Tibial nerve (tissue), 4 donors: Measurements from ENCODE around the gene BSCL2. TPM values are rescaled to one million over a fixed set of nuclear protein-coding genes. Genes with fewer than 3 reads are reported as not detected.
"Not testable (repeated sequence)": the region's sequence is repeated elsewhere in the genome, so short reads cannot be mapped to it uniquely, and the experiment has no call there.

Experiments used
- DNase-seq, 2 donors: peaks; one replicate each; pipeline ENCODE4 v3.0.0-alpha.2; 2019; ENCODE audit warnings: low spot score in 2 of 2
- H3K27ac ChIP-seq, 4 donors: fragments of 200-600 bp; sonication (generic) in 3 of 4; one replicate each; pipeline ENCODE4 v1.5.1; 2017 to 2019; ENCODE audit warnings: mild to moderate bottlenecking in 1 of 4
- H3K27me3 ChIP-seq, 2 donors: fragments of 200-600 bp; sonication (generic) in 1 of 2; one replicate each; pipeline versions ENCODE4 v1.5.1 to v1.6.0; 2017 to 2019
- H3K36me3 ChIP-seq, 3 donors: fragments of 200-600 bp; sonication (generic); one replicate each; pipeline ENCODE4 v1.5.1; 2018 to 2019
- H3K4me1 ChIP-seq, 4 donors: fragments of 200-600 bp; sonication (generic) in 3 of 4; one replicate each; pipeline ENCODE4 v1.5.1; 2017 to 2019
- H3K4me3 ChIP-seq, 4 donors: fragments of 200-600 bp; sonication (generic) in 3 of 4; one replicate each; pipeline ENCODE4 v1.5.1; 2017 to 2019; ENCODE audit warnings: mild to moderate bottlenecking in 1 of 4, moderate library complexity in 1 of 4
- H3K9me3 ChIP-seq, 4 donors: fragments of 200-600 bp; sonication (generic) in 3 of 4; one replicate each; pipeline ENCODE4 v1.5.1; 2017 to 2019
- EP300 ChIP-seq, 2 donors: sonication (generic); formaldehyde crosslinking; IDR thresholded peaks; one replicate each; pipeline ENCODE4 v1.6.1; 2017; ENCODE audit warnings: antibody characterized with exemption in 2 of 2, mild to moderate bottlenecking in 1 of 2
- POLR2A ChIP-seq, 2 donors: fragments of 450-650 bp; IDR thresholded peaks; one replicate each; pipeline ENCODE4 v1.6.1; 2017; ENCODE audit warnings: antibody characterized with exemption in 2 of 2, mild to moderate bottlenecking in 2 of 2, moderate library complexity in 2 of 2
- WGBS, 2 donors: methylation state at CpG; one replicate each; pipeline ENCODE4 v1.1.5; 2018; 5-methylcytosine and 5-hydroxymethylcytosine counted together
- total RNA-seq, 4 donors: library from RNA; depleted of rRNA; stranded (reverse); fragments of >200 nt; gene quantifications; one replicate each; pipeline ENCODE4 v1.1.0, GENCODE V29; 2016
- TF ChIP-seq, protein P1 (sequence below), 5 experiments: fragments of 200-600 bp in 3 of 5; fragments of 450-650 bp in 2 of 5; sonication (generic) in 3 of 5; IDR thresholded peaks; one replicate each; pipeline ENCODE4 v1.5.1; 2016 to 2019; ENCODE audit warnings: antibody characterized with exemption in 5 of 5, mild to moderate bottlenecking in 3 of 5, moderate library complexity in 2 of 5

Gene BSCL2
- total RNA-seq, 4 donors from 2014 or later = 58.8 to 149 (median 93.2) TPM

DNA sequence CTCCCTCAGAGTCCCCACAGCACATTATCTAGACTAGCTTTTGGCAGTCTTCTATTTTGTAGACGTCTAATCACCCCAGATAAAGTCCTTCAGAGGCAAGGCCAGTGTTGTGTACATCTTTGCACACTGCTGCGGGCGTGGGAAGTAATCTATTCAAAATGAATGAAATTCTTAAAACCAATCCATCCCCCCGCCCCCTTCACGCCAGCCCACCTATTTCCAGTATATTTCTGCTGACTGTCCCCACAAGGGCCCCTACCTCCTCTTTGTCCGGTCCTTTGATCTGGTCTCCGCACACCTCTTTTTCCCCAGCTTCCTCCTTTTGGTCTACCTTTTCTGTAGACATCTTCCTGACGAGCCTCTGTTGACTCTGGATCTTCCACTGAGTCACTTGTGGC lies 375 bp downstream of the BSCL2 start:
- H3K4me1 ChIP-seq = peaks cover 0 to 49% (median 31%) of the 10 kb centered on the region in 4 donors
- WGBS, 2 donors = 76 to 79% methylated on average over 8 of the region's 8 CpGs
- DNase-seq = no peak
- no peaks in the 10 kb centered on the region for H3K27me3 ChIP-seq
- H3K27ac ChIP-seq = peak overlapping the region; percentile 44 to 89 (median 82)
- peak overlapping the region in 3 of 4 donors; percentile 66 to 86 (median 75) for H3K4me3 ChIP-seq
- peaks cover 0 to 27% (median 0%) of the 10 kb centered on the region in 3 donors for H3K36me3 ChIP-seq
- TF ChIP-seq POLR2A (IDR thresholded peaks at IDR 0.05) (no peak), EP300 (IDR thresholded peaks at IDR 0.05) (no peak)
- TF ChIP-seq, protein P1, sequence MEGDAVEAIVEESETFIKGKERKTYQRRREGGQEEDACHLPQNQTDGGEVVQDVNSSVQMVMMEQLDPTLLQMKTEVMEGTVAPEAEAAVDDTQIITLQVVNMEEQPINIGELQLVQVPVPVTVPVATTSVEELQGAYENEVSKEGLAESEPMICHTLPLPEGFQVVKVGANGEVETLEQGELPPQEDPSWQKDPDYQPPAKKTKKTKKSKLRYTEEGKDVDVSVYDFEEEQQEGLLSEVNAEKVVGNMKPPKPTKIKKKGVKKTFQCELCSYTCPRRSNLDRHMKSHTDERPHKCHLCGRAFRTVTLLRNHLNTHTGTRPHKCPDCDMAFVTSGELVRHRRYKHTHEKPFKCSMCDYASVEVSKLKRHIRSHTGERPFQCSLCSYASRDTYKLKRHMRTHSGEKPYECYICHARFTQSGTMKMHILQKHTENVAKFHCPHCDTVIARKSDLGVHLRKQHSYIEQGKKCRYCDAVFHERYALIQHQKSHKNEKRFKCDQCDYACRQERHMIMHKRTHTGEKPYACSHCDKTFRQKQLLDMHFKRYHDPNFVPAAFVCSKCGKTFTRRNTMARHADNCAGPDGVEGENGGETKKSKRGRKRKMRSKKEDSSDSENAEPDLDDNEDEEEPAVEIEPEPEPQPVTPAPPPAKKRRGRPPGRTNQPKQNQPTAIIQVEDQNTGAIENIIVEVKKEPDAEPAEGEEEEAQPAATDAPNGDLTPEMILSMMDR (IDR thresholded peaks at IDR 0.05) = no peak
- H3K9me3 ChIP-seq = no peaks in the 10 kb centered on the region

DNA sequence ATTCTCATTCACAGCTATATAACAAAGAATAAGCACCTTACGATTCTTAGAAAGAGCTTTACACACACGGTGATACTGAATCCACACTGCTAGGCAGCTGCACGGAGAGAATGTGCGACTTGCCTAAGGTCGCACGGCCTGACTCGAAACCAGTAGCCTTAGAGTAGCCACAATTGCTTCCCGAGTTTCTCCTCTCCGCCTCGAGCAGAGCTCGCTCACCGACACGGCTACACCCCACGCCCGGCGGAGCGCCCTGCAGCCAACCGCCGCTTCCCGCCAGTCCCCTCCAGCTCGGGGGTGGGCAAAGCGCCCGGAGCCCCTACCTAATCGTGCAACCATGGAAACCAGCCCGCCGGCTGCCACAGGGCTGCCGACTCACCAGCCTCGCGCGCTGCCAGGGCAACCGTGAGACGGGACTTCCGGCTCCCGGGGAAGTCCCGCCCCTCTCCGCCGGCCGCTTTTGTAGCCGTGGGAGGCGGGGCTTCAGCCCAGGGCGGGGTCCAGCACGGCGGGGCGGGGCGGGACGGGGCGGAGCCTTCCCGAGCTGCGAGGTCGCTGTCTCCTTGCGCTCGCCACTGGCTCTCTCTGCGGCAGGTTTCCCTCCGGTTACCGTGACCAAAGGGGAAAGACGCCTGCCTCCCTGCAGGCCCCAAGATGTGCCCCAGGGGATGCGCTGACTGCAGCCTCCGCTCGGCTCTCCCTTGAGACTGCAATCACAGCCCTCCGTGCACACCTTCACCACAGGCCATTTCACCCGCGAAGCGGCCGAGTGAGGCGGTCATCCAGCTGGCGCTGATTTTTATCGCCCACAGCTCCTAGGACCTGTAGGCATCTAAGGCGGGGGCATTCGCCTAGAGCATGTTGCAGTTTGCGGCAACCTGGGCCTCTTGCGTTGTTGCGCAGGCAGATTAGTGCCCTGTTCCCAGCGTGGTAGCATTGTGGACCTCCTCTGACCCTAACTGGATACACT lies 1.1 kb downstream of the BSCL2 start:
- Histone ChIP-seq H3K4me3 (peak overlapping the region; percentile 66 to 86 (median 78)), H3K27ac (peak overlapping the region; percentile 44 to 89 (median 82)), H3K9me3 (no peaks in the 10 kb centered on the region), H3K36me3 (peaks cover 0 to 27% (median 0%) of the 10 kb centered on the region in 3 donors), H3K27me3 (no peaks in the 10 kb centered on the region), H3K4me1 (peaks cover 0 to 49% (median 31%) of the 10 kb centered on the region in 4 donors)
- peak; percentile 91 for DNase-seq
- peak in 1 of 2 donors; percentile 47 for TF ChIP-seq POLR2A (IDR thresholded peaks at IDR 0.05)
- TF ChIP-seq EP300 (IDR thresholded peaks at IDR 0.05) = peak; percentile 68 to 75
- TF ChIP-seq, protein P1 (IDR thresholded peaks at IDR 0.05) = no peak
- WGBS, 2 donors = 5 to 6% methylated on average over 32 to 50 of the region's 73 CpGs

DNA sequence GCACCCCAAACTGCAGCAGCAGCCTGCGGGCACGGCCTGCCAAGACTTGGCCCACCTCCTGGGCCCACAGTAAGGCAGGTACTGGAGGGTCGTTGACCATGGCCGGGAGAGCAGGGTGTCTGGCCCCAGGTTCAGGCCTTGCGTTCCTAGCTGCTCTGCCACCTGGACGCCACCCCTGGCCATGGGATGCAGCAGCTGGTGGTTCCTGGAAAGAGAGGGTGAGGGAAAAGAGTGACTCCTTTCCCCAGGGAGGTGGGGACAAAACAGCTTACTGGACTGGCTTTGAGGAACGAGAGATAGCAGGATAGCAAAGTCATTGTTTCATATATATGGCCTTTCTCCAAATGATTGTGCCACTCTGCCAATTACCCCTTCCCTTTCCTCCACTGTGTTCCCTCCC lies 1.8 kb downstream of the BSCL2 start:
- Histone ChIP-seq H3K9me3 (no peaks in the 10 kb centered on the region), H3K27me3 (no peaks in the 10 kb centered on the region), H3K4me1 (peaks cover 0 to 46% (median 29%) of the 10 kb centered on the region in 4 donors), H3K27ac (peak overlapping the region in 3 of 4 donors; percentile 77 to 89 (median 87)), H3K36me3 (peaks cover 0 to 27% (median 0%) of the 10 kb centered on the region in 3 donors), H3K4me3 (peak overlapping the region; percentile 66 to 86 (median 78))
- TF ChIP-seq POLR2A (IDR thresholded peaks at IDR 0.05) = no peak
- TF ChIP-seq, protein P1 (IDR thresholded peaks at IDR 0.05) = no peak
- TF ChIP-seq EP300 (IDR thresholded peaks at IDR 0.05) = no peak
- DNase-seq = no peak
- 41 to 58% methylated on average over 7 of the region's 7 CpGs for WGBS, 2 donors

DNA sequence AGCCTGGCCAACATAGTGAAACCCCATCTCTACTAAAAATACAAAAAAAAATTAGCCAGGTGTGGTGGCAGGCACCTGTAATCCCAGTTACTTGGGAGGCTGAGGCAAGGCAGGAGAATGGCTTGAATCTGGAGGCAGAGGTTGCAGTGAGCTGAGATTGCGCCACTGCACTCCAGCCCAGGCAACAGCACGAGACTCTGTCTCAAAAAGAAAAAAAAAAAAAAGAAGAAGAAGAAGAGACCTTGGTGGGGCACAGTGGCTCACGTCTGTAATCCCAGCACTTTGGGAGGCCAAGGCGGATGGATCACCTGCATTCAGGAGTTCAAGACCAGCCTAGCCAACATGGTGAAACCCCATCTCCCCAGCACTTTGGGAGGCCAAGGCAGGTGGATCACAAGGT lies 3.3 kb downstream of the BSCL2 start:
- not testable (repeated sequence) for H3K4me3 ChIP-seq, H3K27me3 ChIP-seq, H3K27ac ChIP-seq, H3K9me3 ChIP-seq, DNase-seq
- Histone ChIP-seq H3K36me3 (peaks cover 0 to 34% (median 0%) of the 10 kb centered on the region in 3 donors), H3K4me1 (peaks cover 0 to 38% (median 22%) of the 10 kb centered on the region in 4 donors)
- 95 to 97% methylated on average over 4 of the region's 4 CpGs for WGBS, 2 donors

DNA sequence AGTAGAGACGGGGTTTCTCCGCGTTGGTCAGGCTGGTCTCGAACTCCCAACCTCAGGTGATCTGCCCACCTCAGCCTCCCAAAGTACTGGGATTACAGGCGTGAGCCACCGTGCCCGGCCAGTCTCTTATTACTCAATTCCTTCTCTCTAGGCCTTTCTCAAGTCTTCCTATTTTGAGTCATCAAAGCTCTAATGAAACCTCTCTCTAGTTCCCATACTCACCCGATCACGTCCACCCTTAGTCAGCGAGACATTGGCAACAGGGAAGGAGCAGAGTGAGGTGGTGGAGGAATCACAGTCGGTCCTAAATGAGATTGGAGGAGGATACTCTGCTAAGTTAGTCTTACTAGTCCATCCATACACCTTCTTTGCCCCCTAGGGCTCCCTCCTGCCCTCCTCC lies 5.0 kb downstream of the BSCL2 start:
- H3K27ac ChIP-seq = no peak overlapping the region
- H3K4me1 ChIP-seq = peaks cover 0 to 21% (median 15%) of the 10 kb centered on the region in 4 donors
- no peak overlapping the region for H3K4me3 ChIP-seq
- H3K27me3 ChIP-seq = no peaks in the 10 kb centered on the region
- no peak for TF ChIP-seq POLR2A (IDR thresholded peaks at IDR 0.05)
- no peak for TF ChIP-seq EP300 (IDR thresholded peaks at IDR 0.05)
- TF ChIP-seq, protein P1 (IDR thresholded peaks at IDR 0.05) = no peak
- H3K9me3 ChIP-seq = no peaks in the 10 kb centered on the region
- 88 to 97% methylated on average over 11 of the region's 11 CpGs for WGBS, 2 donors
- DNase-seq = no peak
- peaks cover 0 to 34% (median 0%) of the 10 kb centered on the region in 3 donors for H3K36me3 ChIP-seq
